ENCODE results near the gene ZNF747. TPM values are rescaled to one million over a fixed set of nuclear protein-coding genes. Genes with fewer than 3 reads are reported as not detected.

ZNF747 gene
- total RNA-seq, 1 experiment from 2014 or later, result 8.9 TPM

GRCh38 chr16:30532285-30533145 lies 2.1 kb downstream of the ZNF747 start:
- Histone ChIP-seq H3K9me3 (ENCODE audit: low read length) (no peaks in the 10 kb centered on the region), H3K9ac (ENCODE audit: low read length) (no peak overlapping the region)

DNA sequence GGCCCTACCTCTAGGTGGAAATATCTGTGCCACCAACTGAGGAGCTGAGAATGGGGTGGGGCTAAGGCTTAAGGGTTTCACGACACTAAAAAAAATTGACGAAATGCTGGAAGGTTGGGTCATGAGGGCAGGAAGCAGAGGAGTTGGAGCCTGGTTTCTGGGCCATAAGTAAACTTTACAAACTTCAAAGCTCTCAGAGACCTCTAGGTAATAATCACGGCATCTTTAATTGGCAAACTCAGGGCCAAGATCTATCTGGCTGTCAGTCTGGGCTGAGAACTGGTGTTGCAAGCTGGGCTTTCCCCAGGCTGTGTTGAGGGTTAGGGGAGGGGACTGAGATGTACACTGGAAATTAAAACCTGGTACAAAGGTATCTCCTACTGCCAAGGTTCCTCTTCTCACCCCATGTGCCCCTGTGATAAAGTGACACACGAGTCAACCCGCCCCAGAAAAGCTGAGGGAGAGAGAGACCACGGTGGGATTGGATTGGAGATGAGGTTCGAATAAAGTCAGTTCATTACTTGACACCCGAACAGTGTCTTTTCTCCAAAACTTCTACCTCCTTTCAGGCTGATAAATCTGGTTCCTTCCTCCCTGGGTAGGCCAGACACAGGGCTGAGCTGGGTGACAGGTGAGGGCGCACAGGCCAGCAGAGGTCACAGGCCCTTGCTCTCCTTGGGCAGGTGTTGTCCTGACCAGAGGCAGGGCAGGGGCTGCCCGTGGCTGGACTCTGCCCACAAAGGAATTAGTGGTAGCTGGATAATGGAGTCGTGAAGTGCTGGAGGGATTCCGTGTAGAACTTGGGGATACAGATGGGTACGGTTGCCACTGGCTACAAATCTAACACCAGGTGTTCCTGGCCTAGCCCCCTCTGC lies 4.3 kb downstream of the ZNF747 start:
- ATAC-seq (no peak), DNase-seq (no peak)
- no peak overlapping the region for H3K4me2 ChIP-seq (ENCODE audit: low read length)
- no peaks in the 10 kb centered on the region for H3K9me2 ChIP-seq (replicated peaks; ENCODE audit: low read length)
- no peak overlapping the region for H2AFZ ChIP-seq (ENCODE audit: low read length)
- H3F3A ChIP-seq (ENCODE audit: low read length, unreplicated experiment), result no peaks in the 10 kb centered on the region
- H3K36me3 ChIP-seq (ENCODE audit: low read depth, low read length), result no peaks in the 10 kb centered on the region
- H3K79me2 ChIP-seq (ENCODE audit: low read length), result peaks cover 28% of the 10 kb centered on the region
- no peaks in the 10 kb centered on the region for H3K27me3 ChIP-seq (ENCODE audit: low read length)
- H3K4me3 ChIP-seq (ENCODE audit: low read length), result no peak overlapping the region
- ChIA-PET CTCF (no interaction called here), POLR2A (ENCODE audit: unreplicated experiment) (no interaction called here)
- no peak for TF ChIP-seq EZH2 (IDR thresholded peaks at IDR 0.05; ENCODE audit: low read length, unreplicated experiment)
- TF ChIP-seq, protein P1, sequence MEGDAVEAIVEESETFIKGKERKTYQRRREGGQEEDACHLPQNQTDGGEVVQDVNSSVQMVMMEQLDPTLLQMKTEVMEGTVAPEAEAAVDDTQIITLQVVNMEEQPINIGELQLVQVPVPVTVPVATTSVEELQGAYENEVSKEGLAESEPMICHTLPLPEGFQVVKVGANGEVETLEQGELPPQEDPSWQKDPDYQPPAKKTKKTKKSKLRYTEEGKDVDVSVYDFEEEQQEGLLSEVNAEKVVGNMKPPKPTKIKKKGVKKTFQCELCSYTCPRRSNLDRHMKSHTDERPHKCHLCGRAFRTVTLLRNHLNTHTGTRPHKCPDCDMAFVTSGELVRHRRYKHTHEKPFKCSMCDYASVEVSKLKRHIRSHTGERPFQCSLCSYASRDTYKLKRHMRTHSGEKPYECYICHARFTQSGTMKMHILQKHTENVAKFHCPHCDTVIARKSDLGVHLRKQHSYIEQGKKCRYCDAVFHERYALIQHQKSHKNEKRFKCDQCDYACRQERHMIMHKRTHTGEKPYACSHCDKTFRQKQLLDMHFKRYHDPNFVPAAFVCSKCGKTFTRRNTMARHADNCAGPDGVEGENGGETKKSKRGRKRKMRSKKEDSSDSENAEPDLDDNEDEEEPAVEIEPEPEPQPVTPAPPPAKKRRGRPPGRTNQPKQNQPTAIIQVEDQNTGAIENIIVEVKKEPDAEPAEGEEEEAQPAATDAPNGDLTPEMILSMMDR (conservative IDR thresholded peaks at IDR 0.05; ENCODE audit: low read depth, low read length), result no peak
- no peak for TF ChIP-seq EZH2phosphoT487 (IDR thresholded peaks at IDR 0.05; ENCODE audit: borderline replicate concordance, low read length)
- H3K4me1 ChIP-seq (ENCODE audit: insufficient read depth, low read length), result peaks cover 16% of the 10 kb centered on the region
- no peaks in the 10 kb centered on the region for H3K9me3 ChIP-seq (ENCODE audit: low read length)
- intact Hi-C loops (cut with micrococcal nuclease), result no loop called here
- no peak overlapping the region for H3K27ac ChIP-seq (ENCODE audit: low read length)
- H3K9ac ChIP-seq (ENCODE audit: low read length), result no peak overlapping the region
- BruUV-seq (replicated peaks), result no TSS peak
- no peaks in the 10 kb centered on the region for H4K20me1 ChIP-seq (ENCODE audit: low read length)

More at GRCh38 chr16:30532285-30533145, 2.1 kb downstream of the ZNF747 start:
- ATAC-seq (no peak), DNase-seq (no peak)
- intact Hi-C loops (cut with micrococcal nuclease), result no loop called here
- ChIA-PET CTCF (no interaction called here), POLR2A (ENCODE audit: unreplicated experiment) (no interaction called here)
- no peaks in the 10 kb centered on the region for H4K20me1 ChIP-seq (ENCODE audit: low read length)
- TF ChIP-seq, protein P1 (conservative IDR thresholded peaks at IDR 0.05; ENCODE audit: low read depth, low read length), result no peak
- TF ChIP-seq EZH2phosphoT487 (IDR thresholded peaks at IDR 0.05; ENCODE audit: borderline replicate concordance, low read length) (no peak), EZH2 (IDR thresholded peaks at IDR 0.05; ENCODE audit: low read length, unreplicated experiment) (no peak)
- no peak overlapping the region for H3K4me3 ChIP-seq (ENCODE audit: low read length)
- H3K27ac ChIP-seq (ENCODE audit: low read length), result no peak overlapping the region
- no peaks in the 10 kb centered on the region for H3K9me2 ChIP-seq (replicated peaks; ENCODE audit: low read length)
- no peaks in the 10 kb centered on the region for H3F3A ChIP-seq (ENCODE audit: low read length, unreplicated experiment)
- no peak overlapping the region for H3K4me2 ChIP-seq (ENCODE audit: low read length)
- no peak overlapping the region for H2AFZ ChIP-seq (ENCODE audit: low read length)
- H3K4me1 ChIP-seq (ENCODE audit: insufficient read depth, low read length), result peaks cover 22% of the 10 kb centered on the region
- H3K36me3 ChIP-seq (ENCODE audit: low read depth, low read length), result no peaks in the 10 kb centered on the region
- H3K79me2 ChIP-seq (ENCODE audit: low read length), result peaks cover 29% of the 10 kb centered on the region
- no peaks in the 10 kb centered on the region for H3K27me3 ChIP-seq (ENCODE audit: low read length)
- BruUV-seq (replicated peaks), result no TSS peak
